Lower leg skin (tissue), 4 donors: ENCODE data around the gene CPB1. TPM values are rescaled to one million over a fixed set of nuclear protein-coding genes. Genes with fewer than 3 reads are reported as not detected.

Experiments used
- DNase-seq, 2 donors: peaks; one replicate each; pipeline ENCODE4 v3.0.0-alpha.2; 2019; ENCODE audit warnings: low spot score in 2 of 2
- H3K4me3 ChIP-seq: fragments of 200-600 bp; sonication (generic); 2 replicates; pipeline ENCODE4 v1.5.1; 2017; ENCODE audit warnings: mild to moderate bottlenecking, low read depth; ENCODE audit not compliant: poor library complexity, severe bottlenecking
- CTCF ChIP-seq, 3 donors: fragments of 450-650 bp; IDR thresholded peaks; one replicate each; pipeline ENCODE4 v1.5.1; 2016; ENCODE audit warnings: antibody characterized with exemption in 3 of 3, mild to moderate bottlenecking in 3 of 3, moderate library complexity in 2 of 3
- POLR2A ChIP-seq, 2 donors: fragments of 450-650 bp; IDR thresholded peaks; one replicate each; pipeline ENCODE4 v1.6.1; 2016 to 2017; ENCODE audit warnings: antibody characterized with exemption in 2 of 2, mild to moderate bottlenecking in 1 of 2, moderate library complexity in 1 of 2
- WGBS, 2 donors: methylation state at CpG; one replicate each; pipeline ENCODE4 v1.1.5; 2018; 5-methylcytosine and 5-hydroxymethylcytosine counted together
- intact Hi-C: fragments of 100-400 bp; cut with DNase I; formaldehyde crosslinking; loops from one replicate; pipeline ENCODE4 v1.15.0; 2023; ENCODE audit warnings: low total_unique reads
- total RNA-seq, 4 donors: library from RNA; depleted of rRNA; stranded (reverse); fragments of >200 nt; gene quantifications; one replicate each; pipeline ENCODE4 v1.1.0, GENCODE V29; 2016

CPB1 gene
- total RNA-seq, 4 donors from 2014 or later: 0.69 to 12.0 (median 0.97) TPM; not detected in 1

DNA sequence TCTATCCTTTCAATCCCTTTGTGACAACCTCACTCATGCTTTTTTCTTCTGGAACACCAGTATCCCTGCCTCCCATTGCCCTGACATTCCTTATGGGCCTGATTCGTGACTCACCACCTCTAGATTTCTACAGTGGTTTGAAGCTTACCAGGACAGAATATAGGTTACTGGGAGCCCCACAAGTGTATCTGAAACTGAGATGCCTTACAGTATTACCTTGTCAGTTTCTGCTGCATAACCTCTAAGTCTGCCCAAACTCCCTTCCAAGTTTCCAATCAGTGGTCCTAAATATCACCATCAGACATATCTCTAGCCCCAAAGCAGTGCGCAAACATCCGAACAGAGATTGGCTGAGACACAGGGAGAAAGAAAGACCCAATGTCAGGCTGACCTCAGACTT, 5.6 kb downstream of the CPB1 start:
- 86 to 90% methylated on average over 3 of the region's 3 CpGs for WGBS, 2 donors
- intact Hi-C loops: no loop called here
- H3K4me3 ChIP-seq: no peak overlapping the region
- no peak for DNase-seq
- TF ChIP-seq POLR2A (IDR thresholded peaks at IDR 0.05): no peak
- no peak for TF ChIP-seq CTCF (IDR thresholded peaks at IDR 0.05)

GRCh38 chr3:148839805-148840204, 12.2 kb downstream of the CPB1 start:
- intact Hi-C loops: no loop called here
- TF ChIP-seq POLR2A (IDR thresholded peaks at IDR 0.05): no peak
- no peak for TF ChIP-seq CTCF (IDR thresholded peaks at IDR 0.05)

GRCh38 chr3:148840451-148840850, 12.8 kb downstream of the CPB1 start:
- intact Hi-C loops: no loop called here
- 69 to 76% methylated on average over 4 of the region's 4 CpGs for WGBS, 2 donors
- no peak for TF ChIP-seq CTCF (IDR thresholded peaks at IDR 0.05)
- no peak for TF ChIP-seq POLR2A (IDR thresholded peaks at IDR 0.05)
- no peak overlapping the region for H3K4me3 ChIP-seq
- DNase-seq: no peak

More at GRCh38 chr3:148839805-148840204, 12.2 kb downstream of the CPB1 start:
- DNase-seq: no peak
- H3K4me3 ChIP-seq: no peak overlapping the region

GRCh38 chr3:148845756-148846395, 18.3 kb downstream of the CPB1 start:
- TF ChIP-seq POLR2A (IDR thresholded peaks at IDR 0.05): no peak
- TF ChIP-seq CTCF (IDR thresholded peaks at IDR 0.05): no peak
- H3K4me3 ChIP-seq: no peak overlapping the region
- intact Hi-C loops: no loop called here
- WGBS, 2 donors: 50 to 55% methylated on average over 2 of the region's 2 CpGs
- no peak for DNase-seq

DNA sequence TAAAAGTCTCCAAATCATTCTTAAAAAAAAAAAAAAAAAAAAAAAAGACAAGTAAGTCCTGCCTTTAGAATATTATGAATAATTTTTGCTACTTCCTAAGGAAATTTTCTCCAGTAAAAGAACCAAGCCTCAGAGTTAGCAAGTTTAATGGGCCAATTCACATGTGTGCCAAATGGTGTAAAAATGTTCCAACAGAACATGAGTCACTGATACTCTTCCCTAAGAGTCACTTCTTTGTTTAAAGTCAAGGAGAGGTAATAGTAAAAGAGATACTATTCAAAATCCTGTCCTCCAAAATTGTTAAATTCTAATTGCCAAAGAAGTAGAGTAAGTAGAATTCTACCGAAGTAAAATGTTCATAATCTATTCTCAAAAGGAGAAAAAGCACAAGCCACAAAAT, 19.7 kb downstream of the CPB1 start:
- intact Hi-C loops: no loop called here
- no peak overlapping the region for H3K4me3 ChIP-seq
- peak in 1 of 2 donors; percentile 36 for DNase-seq
- TF ChIP-seq CTCF (IDR thresholded peaks at IDR 0.05) (no peak), POLR2A (IDR thresholded peaks at IDR 0.05) (no peak)
- 44 to 53% methylated on average over 1 of the region's 1 CpG for WGBS, 2 donors

DNA sequence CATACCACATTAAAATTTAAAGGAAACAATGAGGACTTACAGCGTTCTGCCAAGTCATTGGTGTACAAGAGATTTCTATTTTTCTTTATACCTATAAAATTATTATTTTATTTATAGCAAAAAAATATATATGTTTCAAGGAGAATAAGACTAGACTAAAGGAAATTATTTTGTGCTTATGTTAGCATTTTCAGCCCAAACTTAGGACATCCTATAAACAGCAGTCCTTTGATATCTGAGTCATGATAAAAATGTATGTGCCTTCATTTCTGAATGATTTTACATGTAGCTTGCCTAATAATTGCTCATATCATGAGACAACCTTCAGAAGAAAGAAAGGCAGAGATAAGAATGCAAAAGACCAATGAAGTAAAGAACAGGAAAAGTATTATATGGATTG, 20.8 kb downstream of the CPB1 start:
- no peak overlapping the region for H3K4me3 ChIP-seq
- TF ChIP-seq CTCF (IDR thresholded peaks at IDR 0.05) (no peak), POLR2A (IDR thresholded peaks at IDR 0.05) (no peak)
- DNase-seq: no peak
- WGBS, 2 donors: 86 to 89% methylated on average over 1 of the region's 1 CpG
- intact Hi-C loops: no loop called here
